Chondrocyte (in vitro differentiated cells): ENCODE data around the gene IL20RB. TPM values are rescaled to one million over a fixed set of nuclear protein-coding genes. Genes with fewer than 3 reads are reported as not detected.

ENCODE experiments used
- DNase-seq: peaks from one replicate; pipeline ENCODE4 v3.0.0; 2021; ENCODE audit warnings: mixed read lengths, low spot score
- H3K27ac Mint-ChIP-seq: one replicate; pipeline ENCODE4 v1.8.0; 2021; ENCODE audit warnings: mild to moderate bottlenecking, moderate library complexity, mixed read lengths; ENCODE audit not compliant: unreplicated experiment
- H3K27me3 Mint-ChIP-seq: 2 replicates; pipeline ENCODE4 v1.8.0; 2021; ENCODE audit warnings: low read depth, mixed read lengths
- H3K36me3 Mint-ChIP-seq: 2 replicates; pipeline ENCODE4 v1.8.0; 2021; ENCODE audit warnings: low read depth, mixed read lengths
- H3K4me1 Mint-ChIP-seq: 2 replicates; pipeline ENCODE4 v1.8.0; 2021; ENCODE audit warnings: low read depth, mild to moderate bottlenecking, mixed read lengths
- H3K4me3 Mint-ChIP-seq: one replicate; pipeline ENCODE4 v1.8.0; 2021; ENCODE audit warnings: mild to moderate bottlenecking, moderate library complexity, mixed read lengths; ENCODE audit not compliant: unreplicated experiment
- H3K9me3 Mint-ChIP-seq: 2 replicates; pipeline ENCODE4 v1.8.0; 2021; ENCODE audit warnings: low read depth, mixed read lengths
- total RNA-seq: library from RNA; stranded (reverse); gene quantifications from 3 replicates; pipeline ENCODE4 v1.2.1, GENCODE V29; 2021
- TF ChIP-seq, protein P1 (sequence below): fragments of 200-600 bp; sonication (generic); IDR thresholded peaks from 2 replicates; pipeline ENCODE4 v1.5.0; 2021; ENCODE audit warnings: antibody characterized with exemption, mild to moderate bottlenecking, moderate library complexity

Gene IL20RB
- total RNA-seq, 1 donor from 2014 or later: 0.92 TPM

DNA sequence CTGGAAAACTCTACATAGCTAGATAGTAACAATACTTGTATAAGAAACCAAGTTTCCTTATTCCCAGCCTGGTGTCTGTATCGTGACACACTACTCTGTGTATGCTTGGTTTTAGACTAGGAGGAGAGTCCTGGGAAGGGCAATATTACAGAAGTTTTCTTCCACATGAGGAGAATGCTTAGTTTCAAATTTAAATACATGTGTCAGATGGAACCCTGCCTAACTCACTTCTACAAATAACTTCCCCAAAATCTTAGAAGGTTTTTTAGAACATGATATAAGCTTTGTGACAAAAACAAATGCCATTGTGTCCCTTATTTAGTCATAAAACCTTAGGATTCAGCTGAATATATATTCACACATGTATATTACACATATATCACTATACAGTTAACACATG lies 7.2 kb upstream of the IL20RB start:
- H3K4me1 Mint-ChIP-seq: peaks cover 15% of the 10 kb centered on the region
- no peaks in the 10 kb centered on the region for H3K27me3 Mint-ChIP-seq
- H3K27ac Mint-ChIP-seq: no peak overlapping the region
- H3K4me3 Mint-ChIP-seq: no peak overlapping the region
- DNase-seq: no peak
- H3K9me3 Mint-ChIP-seq: no peaks in the 10 kb centered on the region
- H3K36me3 Mint-ChIP-seq: peaks cover 5% of the 10 kb centered on the region
- TF ChIP-seq, protein P1, sequence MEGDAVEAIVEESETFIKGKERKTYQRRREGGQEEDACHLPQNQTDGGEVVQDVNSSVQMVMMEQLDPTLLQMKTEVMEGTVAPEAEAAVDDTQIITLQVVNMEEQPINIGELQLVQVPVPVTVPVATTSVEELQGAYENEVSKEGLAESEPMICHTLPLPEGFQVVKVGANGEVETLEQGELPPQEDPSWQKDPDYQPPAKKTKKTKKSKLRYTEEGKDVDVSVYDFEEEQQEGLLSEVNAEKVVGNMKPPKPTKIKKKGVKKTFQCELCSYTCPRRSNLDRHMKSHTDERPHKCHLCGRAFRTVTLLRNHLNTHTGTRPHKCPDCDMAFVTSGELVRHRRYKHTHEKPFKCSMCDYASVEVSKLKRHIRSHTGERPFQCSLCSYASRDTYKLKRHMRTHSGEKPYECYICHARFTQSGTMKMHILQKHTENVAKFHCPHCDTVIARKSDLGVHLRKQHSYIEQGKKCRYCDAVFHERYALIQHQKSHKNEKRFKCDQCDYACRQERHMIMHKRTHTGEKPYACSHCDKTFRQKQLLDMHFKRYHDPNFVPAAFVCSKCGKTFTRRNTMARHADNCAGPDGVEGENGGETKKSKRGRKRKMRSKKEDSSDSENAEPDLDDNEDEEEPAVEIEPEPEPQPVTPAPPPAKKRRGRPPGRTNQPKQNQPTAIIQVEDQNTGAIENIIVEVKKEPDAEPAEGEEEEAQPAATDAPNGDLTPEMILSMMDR: no peak

DNA sequence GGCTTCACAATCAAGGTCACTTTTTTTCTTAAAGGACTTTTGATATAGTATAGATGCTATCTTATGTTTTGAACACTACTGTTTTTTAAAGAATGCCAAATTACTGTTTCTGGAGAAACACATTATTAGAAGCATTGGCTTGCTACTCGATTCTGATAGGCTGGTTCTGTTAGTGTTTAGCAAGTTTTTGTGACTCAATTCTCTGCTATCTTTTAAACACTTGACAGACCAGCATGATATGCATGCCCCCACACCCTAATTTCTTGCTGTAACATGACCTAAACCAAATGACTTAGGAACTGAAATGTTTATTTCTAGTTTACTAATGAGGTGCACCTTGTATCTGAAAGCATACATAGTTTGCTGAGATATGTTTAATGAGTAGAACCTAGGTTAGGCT lies 5.5 kb upstream of the IL20RB start:
- H3K27ac Mint-ChIP-seq: no peak overlapping the region
- no peak overlapping the region for H3K4me3 Mint-ChIP-seq
- no peaks in the 10 kb centered on the region for H3K9me3 Mint-ChIP-seq
- TF ChIP-seq, protein P1: no peak
- no peak for DNase-seq
- H3K4me1 Mint-ChIP-seq: peaks cover 28% of the 10 kb centered on the region
- H3K36me3 Mint-ChIP-seq: no peaks in the 10 kb centered on the region
- H3K27me3 Mint-ChIP-seq: no peaks in the 10 kb centered on the region

DNA sequence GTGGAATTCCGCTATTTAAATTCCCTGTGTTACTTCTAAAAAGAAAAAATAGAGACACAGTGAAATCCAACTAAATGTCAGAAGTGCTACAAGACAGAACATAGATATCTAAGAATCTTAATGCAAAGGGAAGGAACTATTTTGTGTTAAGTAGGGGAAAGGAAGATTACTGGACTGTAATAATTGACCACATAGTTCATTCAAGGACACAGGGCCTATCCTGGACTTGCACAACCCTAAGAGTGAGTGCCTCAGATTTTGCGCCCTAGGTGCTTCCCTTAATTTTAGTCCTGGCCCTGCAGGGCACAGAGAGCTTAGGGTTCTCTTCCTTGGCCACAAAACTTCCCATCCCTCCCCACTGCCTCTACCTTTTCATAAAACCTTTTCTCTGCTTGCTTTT lies 3.5 kb upstream of the IL20RB start:
- Mint-ChIP-seq H3K27ac (no peak overlapping the region), H3K36me3 (no peaks in the 10 kb centered on the region), H3K9me3 (no peaks in the 10 kb centered on the region), H3K27me3 (no peaks in the 10 kb centered on the region), H3K4me3 (no peak overlapping the region), H3K4me1 (peaks cover 30% of the 10 kb centered on the region)
- no peak for DNase-seq
- TF ChIP-seq, protein P1: no peak

DNA sequence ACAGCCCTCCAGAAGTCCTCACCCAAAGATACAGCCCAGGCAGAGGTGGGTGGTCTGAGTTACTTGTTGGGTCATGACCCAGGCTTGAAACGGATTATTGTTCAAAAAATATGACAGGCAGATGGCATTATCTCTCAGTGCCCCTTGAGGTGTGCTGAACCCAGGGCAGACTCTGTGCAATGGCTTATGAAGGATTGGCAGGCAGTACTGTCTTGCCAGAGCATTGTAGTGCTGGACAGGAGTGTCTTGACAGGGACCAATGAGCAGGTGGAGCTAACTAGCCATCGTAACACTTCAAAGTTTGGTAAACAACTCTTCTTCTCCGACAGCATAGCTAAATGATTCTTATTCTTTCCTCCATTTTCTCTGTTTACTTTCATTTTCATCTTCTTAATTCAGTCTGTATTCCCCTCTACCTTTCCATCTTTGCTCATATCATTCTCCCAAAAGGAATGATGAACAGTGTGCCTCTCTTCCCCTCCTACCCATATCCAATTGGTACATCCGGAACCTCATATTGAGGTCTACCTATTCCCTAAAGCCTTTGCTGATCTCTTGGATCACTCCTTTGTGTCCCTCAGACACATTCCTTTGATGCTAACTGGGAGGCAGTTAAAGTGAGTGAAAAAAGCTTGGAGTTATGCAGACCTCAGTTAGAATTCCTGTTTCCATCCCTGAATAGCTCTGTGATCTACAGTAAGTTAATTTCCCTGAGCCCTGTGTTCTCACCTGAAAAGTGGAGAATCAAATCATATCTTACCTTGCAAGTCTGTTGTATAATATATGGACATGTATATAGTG lies 2.6 kb upstream of the IL20RB start:
- H3K9me3 Mint-ChIP-seq: no peaks in the 10 kb centered on the region
- H3K4me1 Mint-ChIP-seq: peaks cover 32% of the 10 kb centered on the region
- TF ChIP-seq, protein P1: no peak
- no peak for DNase-seq
- no peaks in the 10 kb centered on the region for H3K36me3 Mint-ChIP-seq
- no peak overlapping the region for H3K4me3 Mint-ChIP-seq
- no peaks in the 10 kb centered on the region for H3K27me3 Mint-ChIP-seq
- H3K27ac Mint-ChIP-seq: peak overlapping the region; percentile 49

DNA sequence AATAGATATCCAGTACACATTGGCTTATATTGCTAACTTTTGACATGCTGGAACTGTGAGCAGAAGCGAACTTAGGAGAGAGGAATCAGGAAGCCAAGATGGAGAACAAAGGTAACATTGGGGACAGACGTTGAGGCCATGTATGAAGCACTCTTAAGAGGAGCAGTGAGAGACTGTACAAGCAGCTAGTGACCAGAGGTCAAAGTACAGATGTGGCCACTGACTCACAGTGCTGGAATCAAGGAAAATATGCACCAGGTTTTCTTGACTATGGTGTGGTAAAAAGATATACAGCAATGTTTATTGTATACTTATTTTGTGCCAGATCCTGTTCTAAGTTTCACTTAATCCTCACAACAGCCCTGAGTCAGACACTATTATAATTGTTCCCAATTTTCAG lies 2.0 kb upstream of the IL20RB start:
- DNase-seq: no peak
- Mint-ChIP-seq H3K4me1 (peaks cover 36% of the 10 kb centered on the region), H3K27me3 (no peaks in the 10 kb centered on the region), H3K27ac (peak overlapping the region; percentile 49), H3K9me3 (no peaks in the 10 kb centered on the region), H3K36me3 (no peaks in the 10 kb centered on the region), H3K4me3 (no peak overlapping the region)
- TF ChIP-seq, protein P1: no peak
